Measurements from ENCODE around the gene KLHL40.

The KLHL40 gene

GRCh38 chr3:42703695-42704025 is 18.3 kb downstream of the KLHL40 start:
- DNase-seq (ENCODE audit: low spot score) = no peak

DNA sequence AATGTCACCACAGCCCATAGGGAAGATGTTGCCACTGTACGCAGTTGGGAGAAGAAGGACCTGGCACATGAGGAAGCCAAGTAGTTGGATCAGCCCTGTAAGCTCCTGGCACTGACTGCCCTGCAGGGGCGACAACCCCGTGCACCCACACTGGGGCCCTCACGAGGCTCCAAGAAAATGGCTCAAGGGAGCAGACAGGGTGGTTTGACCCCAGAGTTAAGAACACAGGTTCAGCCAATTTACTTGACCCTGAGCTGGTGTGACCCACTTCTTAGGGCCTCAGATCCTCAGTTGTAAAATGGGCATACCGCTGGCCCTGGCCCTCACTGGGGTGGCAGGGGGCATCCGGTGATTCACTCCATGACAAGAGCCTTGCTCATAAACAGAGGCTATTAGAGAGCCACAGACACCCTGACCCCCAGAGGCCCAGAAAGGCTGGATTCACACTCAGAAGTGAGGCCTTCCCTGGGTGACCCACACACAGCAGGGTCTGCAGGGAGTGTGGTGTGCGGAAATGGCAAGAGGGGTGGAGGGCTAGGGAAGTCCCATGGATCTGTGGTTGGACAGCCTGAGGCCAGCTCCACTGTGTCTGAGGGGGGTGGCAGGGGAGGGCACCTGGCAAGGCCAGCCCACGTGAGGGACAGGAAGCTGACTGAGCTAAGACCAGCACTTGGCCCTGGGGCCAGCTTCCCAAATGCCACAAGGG is 19.0 kb downstream of the KLHL40 start:
- no peak for DNase-seq (ENCODE audit: low spot score)

DNA sequence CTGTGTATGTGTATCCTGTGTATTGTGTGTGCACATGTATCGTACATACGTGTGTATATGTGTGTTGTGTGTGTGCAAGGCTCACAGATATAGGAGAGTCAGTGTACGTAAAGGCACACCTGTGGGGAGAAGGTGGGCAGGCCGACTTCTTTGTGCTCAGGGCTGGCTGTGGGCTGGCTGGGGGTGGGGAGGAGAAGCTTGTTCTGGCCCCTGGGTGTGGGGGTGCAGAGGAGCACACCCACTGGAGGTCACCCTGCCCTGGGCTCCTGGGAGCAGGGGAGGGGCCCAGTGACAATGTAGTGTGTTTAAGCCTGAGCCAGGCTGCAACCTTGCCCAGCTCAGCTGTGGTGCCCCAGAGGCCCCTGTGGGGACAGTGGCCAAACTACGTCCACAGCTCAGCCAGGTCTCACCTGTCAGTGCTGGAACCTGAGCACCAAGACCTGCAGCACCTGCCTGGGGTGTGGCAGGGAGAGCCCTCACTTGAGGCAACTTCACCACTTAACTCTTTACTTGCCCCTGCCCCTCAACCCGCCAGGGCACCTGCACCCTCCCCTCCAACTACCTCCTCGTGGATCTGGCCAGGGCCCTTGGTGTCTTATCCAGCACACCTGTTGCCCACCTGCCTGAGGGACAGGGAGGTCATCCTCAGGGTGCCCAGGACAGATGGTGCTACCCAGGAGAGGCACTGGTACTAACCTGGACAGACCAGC is 19.9 kb downstream of the KLHL40 start:
- DNase-seq (ENCODE audit: low spot score) = no peak

DNA sequence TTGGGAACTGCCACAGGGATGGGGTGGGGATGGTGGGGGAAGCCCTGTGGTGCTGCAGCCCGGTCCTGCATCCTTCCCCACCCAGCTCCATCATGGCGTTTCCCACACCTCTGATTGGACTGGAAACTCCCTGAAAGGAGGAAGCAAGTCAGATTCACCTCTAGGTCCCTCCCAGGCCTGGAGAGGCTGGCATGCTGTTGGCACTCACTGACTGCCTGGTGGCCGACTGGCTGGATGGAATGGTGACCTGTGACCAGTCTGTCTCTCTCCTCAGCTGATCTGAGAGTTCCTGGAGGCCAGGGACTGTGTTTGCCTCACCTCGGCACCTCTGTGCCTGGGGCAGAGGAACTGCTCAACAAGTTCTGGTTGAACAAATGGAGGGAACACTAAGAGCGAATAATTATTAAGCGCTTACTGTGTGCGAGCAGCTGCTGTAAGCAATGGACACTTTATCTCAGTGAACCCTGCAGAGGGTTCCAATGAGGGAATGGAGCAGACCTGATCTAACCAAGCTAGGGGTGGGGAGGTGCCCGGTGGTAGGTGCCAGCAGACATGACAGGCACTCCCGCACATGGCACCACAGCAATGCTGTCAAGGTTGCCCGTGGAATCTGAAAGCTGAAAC is 20.7 kb downstream of the KLHL40 start:
- DNase-seq (ENCODE audit: low spot score) = no peak

DNA sequence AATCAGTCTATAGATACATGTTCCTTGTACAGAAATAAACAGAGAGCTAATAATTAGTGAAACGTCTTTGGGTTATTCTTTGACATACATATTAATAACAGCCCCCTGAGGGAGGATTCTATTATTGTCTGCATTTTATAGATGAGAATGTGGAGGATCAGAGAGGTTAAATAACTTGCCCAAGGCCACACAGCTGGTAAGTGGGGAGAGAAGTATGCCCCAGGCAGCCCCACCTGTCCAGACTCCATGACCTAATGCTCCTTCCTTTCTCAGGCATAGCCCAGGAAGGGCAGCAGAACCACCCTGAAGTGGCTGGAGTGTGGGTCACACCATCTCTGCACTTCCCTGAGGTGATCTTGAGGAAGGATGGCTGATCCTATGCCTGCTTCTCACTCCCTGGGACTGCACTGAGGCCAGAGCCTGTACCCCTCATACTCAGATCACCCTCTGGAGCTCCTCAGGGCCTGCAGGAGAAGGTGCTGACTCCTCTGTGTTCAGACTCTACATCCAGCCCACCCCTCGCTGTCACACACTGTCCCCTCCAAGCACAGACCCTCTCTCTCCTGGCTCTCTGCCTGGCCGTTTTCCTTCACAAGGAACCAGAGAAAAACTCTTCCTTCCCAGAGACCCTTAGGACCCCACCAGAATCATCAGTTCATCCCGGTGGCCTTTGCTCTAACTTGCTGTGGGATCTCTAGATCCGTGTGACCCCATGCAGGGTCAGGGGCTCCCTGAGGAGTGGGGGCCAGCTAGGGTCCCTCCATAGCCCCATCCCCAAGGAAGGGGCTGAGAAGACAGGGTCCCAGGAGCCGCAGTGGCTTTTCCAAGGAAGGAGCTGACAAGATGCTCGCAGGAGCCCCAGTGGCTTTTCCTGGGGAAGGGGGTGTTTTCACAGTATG is 21.6 kb downstream of the KLHL40 start:
- DNase-seq (ENCODE audit: low spot score) = no peak

DNA sequence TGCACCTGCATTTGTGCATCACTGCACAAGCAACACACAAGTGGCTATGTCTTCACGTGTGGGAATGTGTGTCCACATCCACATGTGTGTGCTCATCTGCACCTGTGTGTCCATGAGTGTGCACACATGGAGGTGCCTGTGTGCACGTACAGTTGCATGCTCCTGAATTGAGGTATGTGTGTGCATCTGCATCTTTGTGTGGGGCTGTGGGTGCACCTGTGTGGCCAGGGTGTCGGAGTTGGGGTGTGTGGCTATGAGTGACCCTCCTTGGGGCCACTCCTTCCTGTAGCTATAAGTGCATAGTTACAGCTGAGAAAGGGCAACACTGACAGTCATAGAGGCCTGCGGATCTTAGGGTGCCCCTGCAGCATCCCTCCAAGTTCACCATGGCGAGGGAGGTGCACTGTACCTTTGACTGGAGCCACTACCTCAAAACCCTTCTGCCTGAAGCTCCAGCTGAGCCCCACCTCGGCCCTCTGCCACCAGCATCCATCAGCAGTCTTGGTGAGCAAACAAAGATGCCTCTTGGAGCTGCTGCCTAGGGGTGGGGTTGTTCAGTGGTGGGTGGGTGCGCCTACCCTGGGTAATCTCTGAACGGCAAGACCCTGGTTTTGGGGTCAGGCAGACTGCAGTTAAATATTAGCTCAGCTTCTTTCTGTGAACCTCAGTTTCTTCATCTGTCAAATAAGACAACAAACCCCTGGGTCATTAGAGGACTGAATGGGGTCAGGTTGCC is 22.5 kb downstream of the KLHL40 start:
- no peak for DNase-seq (ENCODE audit: low spot score)

DNA sequence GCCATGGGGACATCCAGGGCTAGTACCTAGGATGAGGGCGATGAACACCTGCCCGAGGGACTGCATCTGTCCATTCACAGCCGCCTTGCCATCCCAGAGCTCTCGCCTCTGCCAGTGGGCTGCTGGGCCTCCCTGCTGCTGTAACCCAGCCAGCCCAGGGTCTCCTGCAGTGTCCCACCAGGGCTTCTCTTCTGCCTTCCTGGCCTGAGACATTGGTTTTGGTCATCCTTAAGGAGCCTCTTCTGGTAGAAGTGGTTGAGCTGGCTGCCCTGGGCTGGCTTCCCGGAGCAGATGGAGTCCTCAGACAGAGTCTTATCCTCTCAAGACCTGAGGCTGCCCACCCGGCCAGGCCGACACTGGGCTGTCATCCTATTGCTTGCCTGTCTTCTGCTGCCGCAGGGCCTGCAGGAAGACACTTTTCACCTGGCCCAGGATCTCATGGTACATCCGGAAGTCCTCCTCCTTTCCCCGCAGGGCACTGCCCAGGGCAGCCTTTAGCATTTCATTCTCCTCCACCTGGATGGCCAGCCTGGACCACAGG is 23.3 kb downstream of the KLHL40 start:
- DNase-seq (ENCODE audit: low spot score) = no peak

DNA sequence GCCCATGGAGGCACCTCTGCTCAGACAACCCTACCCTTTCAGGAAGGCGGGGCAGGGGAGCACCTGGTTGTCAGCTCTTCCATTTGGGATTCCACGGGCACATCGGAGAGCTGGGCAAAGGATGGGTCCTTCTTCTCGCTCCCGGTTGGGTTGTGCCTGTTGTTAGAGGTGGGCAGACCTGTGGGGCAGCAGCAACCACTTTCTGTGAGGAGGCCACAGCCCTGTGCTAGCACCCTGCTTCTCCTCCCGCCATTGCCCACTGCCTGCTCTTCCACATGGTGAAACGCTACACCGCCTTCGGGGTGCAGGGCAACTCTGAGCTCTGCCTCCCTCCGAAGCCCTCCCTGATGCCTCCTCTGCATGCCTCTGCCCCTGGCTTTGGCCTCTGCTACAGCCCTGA is 24.3 kb downstream of the KLHL40 start:
- no peak for DNase-seq (ENCODE audit: low spot score)

GRCh38 chr3:42710323-42711021 is 25.1 kb downstream of the KLHL40 start:
- no peak for DNase-seq (ENCODE audit: low spot score)

- DNase-seq (ENCODE audit: low spot score) = no peak
These were observed 26.4 kb downstream of the KLHL40 start for GRCh38 chr3:42711491-42712343.

DNA sequence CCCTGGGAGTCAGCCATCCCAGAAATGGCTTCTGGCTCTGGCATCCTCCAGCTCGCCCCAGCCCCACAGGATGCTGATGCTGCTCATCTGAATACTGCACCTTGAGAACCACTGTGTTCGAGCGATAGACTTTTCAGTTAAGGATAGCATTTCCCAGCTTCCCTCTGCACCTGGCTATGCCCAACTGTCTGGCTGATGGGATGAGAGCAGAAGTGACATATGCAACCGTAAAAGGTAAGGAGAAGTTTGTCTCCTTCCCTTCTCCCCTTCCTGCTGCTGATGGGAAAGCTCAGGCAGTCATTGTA is 27.0 kb downstream of the KLHL40 start:
- no peak for DNase-seq (ENCODE audit: low spot score)

GRCh38 chr3:42712688-42713372 is 27.5 kb downstream of the KLHL40 start:
- no peak for DNase-seq (ENCODE audit: low spot score)

DNA sequence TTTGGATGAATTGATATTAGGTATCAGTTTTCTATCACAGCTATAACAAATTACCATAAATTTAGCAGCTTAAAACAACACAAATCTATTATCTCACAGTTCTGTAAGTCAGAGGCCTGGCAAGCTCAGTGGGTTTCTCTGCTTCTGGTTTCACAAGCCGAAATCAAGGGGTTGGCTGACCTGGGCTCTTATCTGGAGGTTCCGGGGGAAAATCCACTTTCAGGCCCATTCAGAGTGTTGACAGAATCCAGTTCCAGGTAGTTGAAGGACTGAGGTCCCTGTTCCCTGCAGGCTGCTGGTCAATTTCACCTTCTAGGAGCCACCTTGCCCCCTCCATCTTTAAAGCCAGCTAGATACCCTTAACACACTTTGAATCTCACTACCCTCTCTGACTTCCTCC is 28.4 kb downstream of the KLHL40 start:
- no peak for DNase-seq (ENCODE audit: low spot score)

DNA sequence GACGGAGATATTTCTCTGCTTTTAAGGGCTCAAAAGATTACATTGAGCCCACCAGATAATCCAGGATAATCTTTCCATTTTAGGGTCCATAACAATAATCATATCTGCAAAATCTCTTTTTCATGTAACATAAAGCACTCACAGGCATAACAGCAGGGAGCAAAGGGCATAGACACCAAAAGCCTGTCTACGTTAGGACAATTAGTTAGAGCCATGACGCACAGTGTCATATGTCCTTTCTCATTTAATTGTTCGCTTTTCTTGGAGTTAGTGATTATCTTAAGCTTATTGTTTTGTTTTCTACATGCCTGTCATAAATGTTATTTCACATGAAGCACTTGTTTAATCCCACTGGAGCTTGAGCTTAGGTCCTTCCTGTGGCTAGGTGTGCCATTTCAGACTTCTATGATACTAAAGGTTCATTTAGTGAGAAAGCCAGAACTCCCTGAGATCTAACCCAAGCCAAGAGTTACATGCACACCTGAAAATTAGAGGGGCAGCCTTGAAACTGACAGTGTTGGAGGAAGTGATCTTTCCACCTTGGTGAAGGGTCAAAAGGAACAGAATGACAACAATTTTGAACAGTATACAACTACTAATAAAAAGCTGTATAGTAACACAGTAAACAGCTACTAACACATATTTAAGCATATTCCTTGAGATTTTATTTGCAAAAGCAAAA is 29.0 kb downstream of the KLHL40 start:
- no peak for DNase-seq (ENCODE audit: low spot score)

DNA sequence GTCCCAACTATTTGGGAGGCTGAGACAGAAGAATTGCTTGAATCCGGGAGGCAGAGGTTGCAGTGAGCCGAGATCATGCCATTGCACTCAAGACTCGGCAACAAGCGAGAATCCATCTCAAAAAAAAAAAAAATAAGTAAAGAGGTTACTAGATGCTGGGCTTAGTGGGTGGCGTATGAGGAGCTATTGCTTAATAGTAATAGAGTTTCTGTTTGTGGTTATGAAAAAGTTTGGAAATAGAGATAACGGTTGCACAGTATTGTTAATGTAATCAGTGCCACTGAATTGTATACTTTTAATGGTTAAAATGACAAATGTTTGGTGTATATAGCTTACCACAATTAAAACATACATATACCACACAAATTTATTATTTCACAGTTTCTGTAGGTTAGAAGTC is 32.0 kb downstream of the KLHL40 start:
- DNase-seq (ENCODE audit: low spot score) = no peak

GRCh38 chr3:42718338-42718737 is 33.0 kb downstream of the KLHL40 start:
- no peak for DNase-seq (ENCODE audit: low spot score)

DNA sequence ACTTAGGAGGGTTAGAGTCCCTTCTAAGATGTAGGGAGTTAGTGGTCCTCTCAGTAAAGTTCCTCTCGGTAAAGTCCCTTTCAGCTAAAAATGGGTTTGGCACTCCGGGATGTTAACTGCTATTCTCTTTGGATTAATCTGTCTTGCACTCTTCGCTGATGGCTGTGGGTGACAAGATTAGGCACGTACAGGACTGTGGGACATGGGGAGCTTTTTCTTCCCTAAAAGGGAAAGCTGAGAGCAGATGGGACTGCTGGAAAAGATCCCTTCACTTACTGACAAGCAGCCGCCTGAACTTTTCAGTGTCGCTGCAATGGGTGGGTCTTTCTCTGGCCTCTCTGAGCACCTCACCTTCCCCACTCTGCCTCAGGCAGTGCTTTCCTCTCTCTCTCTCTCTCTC is 33.7 kb downstream of the KLHL40 start:
- DNase-seq (ENCODE audit: low spot score) = no peak

DNA sequence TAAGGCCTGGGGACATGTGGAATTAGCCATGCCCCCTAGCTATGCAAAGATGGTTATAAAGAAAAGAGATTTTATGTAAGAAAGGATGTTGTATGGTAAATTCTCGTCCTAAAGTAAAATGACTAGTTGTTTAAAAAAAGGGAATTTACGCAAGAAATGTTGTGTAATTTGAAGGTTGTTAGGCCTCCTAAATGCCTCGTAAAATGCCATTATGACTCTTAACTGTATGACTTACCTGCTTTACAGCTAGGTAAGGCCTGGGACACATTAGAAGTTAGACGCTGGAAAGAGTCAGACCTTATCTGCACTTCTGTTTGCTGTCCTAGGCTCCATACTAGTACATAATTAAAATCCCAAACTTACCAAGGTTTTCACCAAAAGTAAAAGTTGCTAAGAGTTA is 34.8 kb downstream of the KLHL40 start:
- no peak for DNase-seq (ENCODE audit: low spot score)

- no peak for DNase-seq (ENCODE audit: low spot score)
These were observed 36.4 kb downstream of the KLHL40 start for GRCh38 chr3:42721690-42722089.
